HG02885 (cell line): Measurements from ENCODE around the gene FZD10.

Experiments used
- ATAC-seq: cut with Tn5 transposase; IDR thresholded peaks from one replicate; pipeline ENCODE4 v1.9.1; 2021; ENCODE audit warnings: mild to moderate bottlenecking; ENCODE audit not compliant: unreplicated experiment, poor library complexity

FZD10 gene

GRCh38 chr12:130177635-130178242 lies 15.5 kb downstream of the FZD10 start:
- ATAC-seq, result no peak

DNA sequence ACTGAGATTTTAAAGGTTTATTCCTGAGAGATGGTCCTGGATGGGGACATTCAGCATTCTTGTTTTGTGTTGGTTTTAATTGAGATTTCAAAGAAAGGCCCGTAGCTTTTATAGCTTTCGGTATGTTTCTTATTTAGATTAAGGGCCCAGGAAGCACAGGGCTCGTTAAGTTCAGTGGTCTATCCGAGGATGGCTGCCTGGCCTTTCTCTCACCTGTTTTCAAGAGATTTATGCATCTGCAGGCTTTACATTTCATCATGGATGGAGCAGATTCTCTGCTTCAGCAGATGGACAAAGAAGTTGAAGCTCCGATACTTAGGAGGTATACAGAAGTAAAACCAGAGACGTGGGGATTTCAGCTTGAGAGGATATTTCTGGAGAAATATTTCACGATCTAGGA lies 16.0 kb downstream of the FZD10 start:
- no peak for ATAC-seq

- ATAC-seq, result no peak
Observed at GRCh38 chr12:130179191-130179590, 16.9 kb downstream of the FZD10 start.

GRCh38 chr12:130179621-130180020 lies 17.4 kb downstream of the FZD10 start:
- ATAC-seq, result no peak

DNA sequence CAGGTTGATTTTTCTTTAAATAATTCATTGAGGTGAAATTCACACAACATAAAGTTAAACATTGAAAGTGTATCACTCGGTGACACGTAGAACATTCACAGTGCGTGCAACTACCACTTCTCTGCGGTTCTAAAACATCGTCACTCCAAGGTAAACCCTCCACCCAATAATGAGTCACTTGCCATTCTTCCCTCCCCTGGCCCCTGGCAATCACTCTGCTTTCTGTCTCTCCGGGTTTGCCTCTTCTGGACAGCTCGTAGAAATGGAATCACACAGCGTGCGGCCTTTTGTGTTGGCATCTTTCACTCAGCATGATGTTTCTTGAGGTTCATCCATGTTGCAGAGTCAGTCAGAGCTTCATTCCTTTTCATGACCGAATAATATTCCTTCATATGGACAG lies 18.9 kb downstream of the FZD10 start:
- ATAC-seq, result no peak

DNA sequence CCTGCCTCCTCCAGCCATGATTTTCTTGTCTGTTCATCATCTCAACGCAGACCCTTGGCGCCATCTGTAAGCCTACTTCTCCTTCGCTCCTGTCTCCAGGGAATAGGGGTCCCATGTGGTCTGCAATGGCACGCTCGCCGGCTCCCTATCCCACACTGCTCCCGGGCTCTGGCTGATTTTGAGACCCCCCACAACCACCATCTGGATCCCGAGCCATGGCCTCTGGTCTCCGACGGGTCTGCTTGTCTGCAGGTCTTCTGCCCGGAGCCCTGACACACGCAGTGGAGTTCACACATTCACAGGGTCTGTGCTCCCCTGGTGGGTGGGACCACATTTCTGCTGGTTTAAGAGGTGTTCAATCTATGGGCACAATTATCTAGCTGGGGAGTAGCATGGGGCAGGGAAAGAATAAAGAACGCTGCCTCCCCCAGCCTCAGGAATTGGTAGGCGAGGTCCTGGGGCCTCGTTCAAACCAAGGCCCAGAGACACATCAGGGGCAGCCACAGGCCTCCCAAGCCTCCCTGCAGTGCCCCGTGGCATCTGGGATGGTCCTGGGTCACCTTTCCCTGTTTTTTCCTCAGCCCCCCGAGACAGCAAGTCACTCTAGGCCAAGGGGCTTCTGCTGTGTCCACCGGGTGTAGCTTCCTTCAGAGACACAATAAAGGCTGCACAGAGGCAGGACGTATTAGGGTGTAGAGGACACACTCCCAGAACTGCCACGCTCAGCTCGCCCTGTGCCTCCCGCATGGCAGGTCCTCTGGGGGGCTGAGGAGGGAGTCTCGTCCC lies 21.5 kb downstream of the FZD10 start:
- ATAC-seq, result no peak

DNA sequence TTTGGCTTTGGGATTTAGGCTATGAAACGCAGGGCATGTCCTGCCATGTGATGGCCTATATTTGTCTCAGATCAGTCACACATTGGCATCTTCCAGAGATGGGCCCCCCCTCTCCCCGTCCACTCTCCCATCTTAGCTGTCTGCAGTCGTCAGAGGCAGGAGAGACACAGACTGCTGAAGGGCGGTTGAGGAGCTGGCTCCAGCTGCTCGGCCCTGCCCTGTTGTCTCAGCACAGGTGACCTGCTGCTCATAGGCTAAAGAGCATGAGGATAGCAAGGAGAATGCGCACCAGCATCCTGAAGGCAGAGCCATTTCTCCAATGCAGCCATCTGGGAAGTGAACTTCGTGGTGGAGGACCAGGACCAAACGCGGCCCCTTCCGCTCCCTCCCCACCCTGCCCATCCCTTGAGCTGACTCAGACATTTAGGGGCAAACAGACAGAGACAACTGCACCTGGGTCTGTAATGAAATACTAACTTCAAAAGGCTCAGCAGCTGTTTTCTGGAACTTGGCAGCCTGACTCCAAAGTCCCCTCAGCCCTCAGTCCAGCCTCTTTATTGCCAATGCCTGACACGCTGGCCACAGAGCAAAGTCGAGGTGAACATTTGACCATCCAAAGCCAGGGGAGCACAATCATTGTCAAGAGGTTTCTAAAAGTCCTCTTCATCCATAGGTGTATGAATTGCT lies 22.3 kb downstream of the FZD10 start:
- no peak for ATAC-seq

- no peak for ATAC-seq
Observed at GRCh38 chr12:130185455-130186391, 23.5 kb downstream of the FZD10 start.

DNA sequence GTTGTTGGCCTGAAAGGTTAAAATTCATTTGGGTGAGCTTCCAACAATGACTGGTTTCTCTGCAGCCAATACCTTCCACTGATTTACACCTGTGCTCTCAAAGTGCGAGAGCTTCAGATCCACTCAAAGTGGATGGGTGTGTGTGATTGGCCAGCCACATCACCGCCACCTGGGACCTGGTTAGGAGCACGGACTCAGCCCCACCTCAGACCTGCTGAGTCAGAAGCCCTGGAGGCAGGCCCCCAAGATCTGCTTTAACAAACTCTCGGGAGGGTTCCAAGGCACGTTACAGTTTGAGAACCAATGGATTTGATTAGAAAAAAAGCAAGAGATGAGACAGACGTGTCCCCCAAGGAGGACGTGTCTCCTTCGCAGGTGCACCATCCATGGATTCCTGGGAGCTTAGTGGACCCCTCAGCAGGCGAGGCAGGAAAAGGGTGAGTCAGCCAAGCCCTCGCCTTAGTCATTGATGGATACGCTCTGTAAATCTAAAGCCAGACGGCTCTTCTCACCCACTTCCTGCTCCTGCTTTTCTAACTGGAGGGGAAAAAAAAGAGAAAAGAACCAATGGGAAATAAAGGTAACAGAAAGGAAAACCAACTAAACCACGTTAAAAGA lies 24.5 kb downstream of the FZD10 start:
- no peak for ATAC-seq

GRCh38 chr12:130192642-130193345 lies 30.5 kb downstream of the FZD10 start:
- no peak for ATAC-seq

DNA sequence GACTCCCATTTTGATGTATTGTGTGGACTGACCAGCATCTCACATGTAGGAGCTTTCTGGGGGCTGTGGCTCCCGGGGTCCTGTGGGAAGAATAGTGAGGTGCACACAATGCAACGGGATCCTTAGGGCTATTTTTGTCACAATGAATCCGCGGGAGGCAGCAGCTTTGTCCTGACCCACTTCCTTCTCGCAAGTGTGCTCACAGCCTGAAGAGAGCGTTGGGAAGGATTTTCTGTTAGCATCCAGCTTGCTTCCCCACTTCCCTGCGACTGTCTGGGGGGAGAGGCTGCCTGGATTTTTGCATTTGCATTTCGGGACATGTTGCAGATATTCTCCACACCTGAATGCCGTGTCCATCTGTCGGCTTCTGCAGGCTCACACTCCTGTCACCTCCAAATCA lies 31.9 kb downstream of the FZD10 start:
- ATAC-seq, result no peak

GRCh38 chr12:130195369-130195768 lies 33.1 kb downstream of the FZD10 start:
- ATAC-seq, result no peak

GRCh38 chr12:130195776-130196175 lies 33.5 kb downstream of the FZD10 start:
- no peak for ATAC-seq

DNA sequence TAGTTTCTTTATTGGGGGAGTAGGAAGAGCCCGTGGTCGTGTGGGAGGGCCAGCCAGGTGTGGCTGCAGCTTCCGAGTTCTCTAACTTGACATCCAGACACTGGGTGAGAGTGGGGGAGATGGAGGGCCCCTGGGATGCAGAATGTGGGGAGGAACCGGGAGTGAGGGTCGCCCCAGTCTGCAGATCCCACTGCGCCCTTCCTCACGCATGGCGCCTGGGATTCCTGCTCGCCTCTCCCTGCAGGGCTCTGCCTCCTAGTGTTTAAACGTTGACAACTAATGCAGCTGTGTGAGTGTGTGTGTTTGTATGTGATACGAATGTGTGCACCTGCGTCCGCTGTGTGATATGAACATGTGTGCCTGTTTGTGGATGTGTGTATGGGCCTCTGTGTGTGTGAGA lies 34.6 kb downstream of the FZD10 start:
- no peak for ATAC-seq

DNA sequence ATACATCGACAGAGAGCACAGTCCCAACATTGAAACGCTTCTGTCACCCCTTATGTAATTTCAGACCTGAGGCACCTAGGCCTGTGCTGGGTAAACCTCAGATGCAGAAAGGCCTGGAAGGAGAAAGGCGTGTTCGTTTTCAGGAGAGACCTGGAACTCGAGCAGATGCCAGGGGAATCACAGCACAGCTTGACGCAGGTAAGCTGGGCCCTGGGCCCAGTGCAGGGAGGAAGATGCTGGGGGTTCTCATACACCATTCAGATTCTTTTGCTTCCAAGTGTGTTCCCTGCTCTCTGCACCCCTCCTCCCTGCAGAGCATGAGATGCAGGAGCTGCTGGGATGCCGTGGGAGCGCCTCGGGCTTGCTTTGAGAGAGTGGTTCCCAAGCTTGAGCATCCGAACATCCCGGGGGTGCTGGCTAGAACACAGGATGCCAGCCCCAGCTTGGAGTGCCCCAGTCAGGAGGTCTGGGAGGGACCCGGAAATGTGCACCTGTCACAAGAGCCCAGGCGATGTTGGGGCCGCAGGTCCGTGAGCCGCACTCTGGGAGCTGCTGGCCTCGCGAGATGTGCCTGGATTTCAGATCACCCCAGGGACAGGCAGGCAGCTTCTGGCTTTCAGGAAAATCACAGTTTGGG lies 35.9 kb downstream of the FZD10 start:
- no peak for ATAC-seq

- ATAC-seq, result no peak
Observed at GRCh38 chr12:130198663-130199060, 36.4 kb downstream of the FZD10 start.

DNA sequence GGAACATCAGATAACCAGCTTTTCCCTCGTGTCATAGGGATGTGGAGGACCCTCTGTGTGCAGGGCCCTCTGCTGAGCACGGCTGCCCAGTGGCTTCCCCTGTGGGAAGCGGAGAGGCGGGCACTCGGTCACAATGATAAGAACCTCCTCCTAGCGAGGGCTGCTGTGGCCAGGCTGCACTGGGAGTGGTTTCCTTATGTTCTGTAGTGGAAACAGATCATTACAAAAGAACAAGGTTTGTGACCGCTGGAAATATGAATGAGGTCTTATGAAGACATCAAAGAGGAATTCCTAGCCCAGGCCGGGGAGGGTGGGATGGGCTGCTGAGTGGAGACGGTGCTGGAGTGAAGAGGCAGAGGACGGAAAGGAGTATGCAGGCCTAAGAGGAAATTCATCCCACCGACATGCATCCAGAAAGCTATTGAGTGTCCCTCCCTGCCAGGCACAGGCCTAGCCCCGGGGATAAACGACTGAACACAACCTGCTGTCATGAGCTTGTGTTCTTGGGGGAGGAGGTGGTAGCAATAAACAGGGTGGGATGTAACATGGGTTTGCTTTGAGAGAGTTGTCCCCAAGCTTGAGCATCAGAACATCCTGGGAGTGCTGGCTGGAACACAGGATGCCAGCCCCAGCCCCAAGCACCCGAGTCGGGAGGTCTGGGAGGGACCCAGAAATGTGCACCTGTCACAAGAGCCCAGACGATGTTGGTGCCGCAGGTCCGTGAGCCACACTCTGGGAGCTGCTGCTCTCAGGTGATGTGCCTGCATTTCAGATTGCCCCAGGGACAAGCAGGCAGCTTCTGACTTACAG lies 37.5 kb downstream of the FZD10 start:
- ATAC-seq, result no peak

- ATAC-seq, result no peak
Observed at GRCh38 chr12:130200445-130200844, 38.2 kb downstream of the FZD10 start.
